DND-41 (cell line): ENCODE measurements around the gene OSBPL9.
A peak's percentile ranks its signal among the peaks of the same experiment; 100 is the strongest.

Source experiments
- ATAC-seq: fragments of 200-7000 bp; cut with Tn5 transposase; 3 replicates; pipeline ENCODE4 v1.9.1; 2021; ENCODE audit warnings: low read depth; ENCODE audit not compliant: insufficient read depth
- DNase-seq: peaks from one replicate; pipeline ENCODE4 v3.0.0-alpha.2; 2020
- H2AFZ ChIP-seq: 2 replicates; pipeline ENCODE4 v1.6.0; 2012; ENCODE audit warnings: low read depth, low read length
- H3K27ac ChIP-seq: 2 replicates; pipeline ENCODE4 v1.5.1; 2012; ENCODE audit warnings: low read length, inconsistent platforms
- H3K27me3 ChIP-seq: fragments of 200-600 bp; sonication (generic); 2 replicates; pipeline ENCODE4 v1.6.0; 2012; ENCODE audit warnings: low read length, mild to moderate bottlenecking, inconsistent platforms; ENCODE audit not compliant: insufficient read depth, poor library complexity
- H3K36me3 ChIP-seq: 2 replicates; pipeline ENCODE4 v1.5.1; 2012; ENCODE audit warnings: low read length, inconsistent platforms; ENCODE audit not compliant: insufficient read depth
- H3K4me1 ChIP-seq: 2 replicates; pipeline ENCODE4 v1.5.1; 2012; ENCODE audit warnings: mild to moderate bottlenecking, low read length; ENCODE audit not compliant: insufficient read depth
- H3K4me2 ChIP-seq: 2 replicates; pipeline ENCODE4 v1.6.0; 2012; ENCODE audit warnings: mild to moderate bottlenecking, moderate library complexity, low read length, inconsistent platforms; ENCODE audit not compliant: insufficient read depth
- H3K4me3 ChIP-seq, 2 experiments: fragments of 200-600 bp in 1 of 2; shearing (Covaris generic) in 1 of 2; 2 replicates each; pipeline ENCODE4 v1.5.1; 2012 to 2016; ENCODE audit warnings: inconsistent platforms in 2 of 2, low read length in 2 of 2, mild to moderate bottlenecking in 2 of 2, low read depth in 1 of 2, moderate library complexity in 1 of 2
- H3K79me2 ChIP-seq: 2 replicates; pipeline ENCODE4 v1.6.0; 2012; ENCODE audit warnings: low read length, inconsistent platforms; ENCODE audit not compliant: insufficient read depth
- H3K9ac ChIP-seq: 2 replicates; pipeline ENCODE4 v1.6.0; 2012; ENCODE audit warnings: low read depth, mild to moderate bottlenecking, inconsistent platforms, low read length, moderate library complexity
- H3K9me3 ChIP-seq: 2 replicates; pipeline ENCODE4 v1.5.1; 2012; ENCODE audit warnings: low read length, moderate library complexity, mild to moderate bottlenecking, inconsistent platforms; ENCODE audit not compliant: insufficient read depth, severe bottlenecking
- H4K20me1 ChIP-seq: 2 replicates; pipeline ENCODE4 v1.6.0; 2012; ENCODE audit warnings: low read length; ENCODE audit not compliant: insufficient read depth
- CTCF ChIP-seq: IDR thresholded peaks from 2 replicates; pipeline ENCODE4 v1.5.1; 2012; ENCODE audit warnings: borderline replicate concordance, low read length, moderate library complexity, mild to moderate bottlenecking; ENCODE audit not compliant: poor library complexity, severe bottlenecking; ENCODE audit errors: extremely low read depth
- EZH2 ChIP-seq: IDR thresholded peaks from 3 replicates; pipeline ENCODE4 v1.6.1; 2012; ENCODE audit warnings: borderline replicate concordance, low read depth, mild to moderate bottlenecking, moderate library complexity, low read length, inconsistent platforms; ENCODE audit not compliant: severe bottlenecking

Gene OSBPL9

GRCh38 chr1:51627672-51628071 lies 10.8 kb downstream of the OSBPL9 start:
- H2AFZ ChIP-seq = no peak overlapping the region
- no peak overlapping the region for H3K9ac ChIP-seq
- TF ChIP-seq CTCF = peak; percentile 31
- no peak for TF ChIP-seq EZH2
- H4K20me1 ChIP-seq = peaks cover 4% of the 10 kb centered on the region; the same call in 1 of the 2 replicates
- peaks cover 20% of the 10 kb centered on the region; the same call in 1 of the 2 replicates for H3K79me2 ChIP-seq
- no peak overlapping the region for H3K27ac ChIP-seq
- DNase-seq = no peak
- H3K9me3 ChIP-seq = no peaks in the 10 kb centered on the region
- H3K4me1 ChIP-seq = no peaks in the 10 kb centered on the region
- ATAC-seq = no peak
- no peak overlapping the region for H3K4me2 ChIP-seq
- no peak overlapping the region for H3K4me3 ChIP-seq
- H3K36me3 ChIP-seq = no peaks in the 10 kb centered on the region
- no peaks in the 10 kb centered on the region for H3K27me3 ChIP-seq

- H3K4me2 ChIP-seq = no peak overlapping the region
- no peaks in the 10 kb centered on the region for H3K27me3 ChIP-seq
- peaks cover 22% of the 10 kb centered on the region; the same call in 1 of the 2 replicates for H3K79me2 ChIP-seq
- no peak overlapping the region for H3K4me3 ChIP-seq
- peaks cover 4% of the 10 kb centered on the region; the same call in 1 of the 2 replicates for H4K20me1 ChIP-seq
- H3K4me1 ChIP-seq = no peaks in the 10 kb centered on the region
- H3K9ac ChIP-seq = no peak overlapping the region
- no peaks in the 10 kb centered on the region for H3K9me3 ChIP-seq
- no peak for ATAC-seq
- H2AFZ ChIP-seq = no peak overlapping the region
- H3K27ac ChIP-seq = no peak overlapping the region
- no peaks in the 10 kb centered on the region for H3K36me3 ChIP-seq
- DNase-seq = no peak
- TF ChIP-seq CTCF (no peak), EZH2 (no peak)
These were observed 12.1 kb downstream of the OSBPL9 start for GRCh38 chr1:51628715-51629590.

- Histone ChIP-seq H3K9ac (no peak overlapping the region), H3K9me3 (no peaks in the 10 kb centered on the region), H3K4me2 (no peak overlapping the region), H3K79me2 (peaks cover 20% of the 10 kb centered on the region; the same call in 1 of the 2 replicates), H3K4me1 (no peaks in the 10 kb centered on the region), H2AFZ (no peak overlapping the region), H3K4me3 (no peak overlapping the region), H3K36me3 (no peaks in the 10 kb centered on the region), H3K27ac (no peak overlapping the region), H3K27me3 (no peaks in the 10 kb centered on the region), H4K20me1 (peaks cover 6% of the 10 kb centered on the region; the same call in 1 of the 2 replicates)
- DNase-seq = no peak
- TF ChIP-seq EZH2 = no peak
- TF ChIP-seq CTCF = no peak
- no peak for ATAC-seq
These were observed 13.0 kb downstream of the OSBPL9 start for GRCh38 chr1:51629918-51630317.
